Thyroid gland (tissue), 4 donors: Measurements from ENCODE around the gene KRT81.

Source experiments
- CTCF ChIP-seq, 6 experiments: fragments of 200-600 bp in 3 of 6; fragments of 450-650 bp in 3 of 6; sonication (generic) in 3 of 6; IDR thresholded peaks; one replicate each; pipeline ENCODE4 v1.5.1; 2016 to 2019; ENCODE audit warnings: antibody characterized with exemption in 6 of 6, mild to moderate bottlenecking in 2 of 6, inconsistent platforms in 1 of 6, moderate library complexity in 1 of 6
- POLR2A ChIP-seq, 2 donors: fragments of 450-650 bp; IDR thresholded peaks; one replicate each; pipeline ENCODE4 v1.6.1; 2017; ENCODE audit warnings: antibody characterized with exemption in 2 of 2, mild to moderate bottlenecking in 2 of 2, moderate library complexity in 1 of 2

- TF ChIP-seq CTCF (IDR thresholded peaks at IDR 0.05) (no peak), POLR2A (IDR thresholded peaks at IDR 0.05) (no peak)
Measured at GRCh38 chr12:52323416-52324152, 32.2 kb upstream of the KRT81 start.
